DOHH2 (cell line): ENCODE data around the gene OTX1.

Source experiments
- H3F3A ChIP-seq: fragments of 200-600 bp; sonication (generic), shearing (Covaris generic); 2 replicates; pipeline ENCODE4 v1.6.0; 2016; ENCODE audit warnings: antibody characterized with exemption, mild to moderate bottlenecking; ENCODE audit not compliant: control insufficient read depth, insufficient read depth
- H3K27ac ChIP-seq: fragments of 200-600 bp; sonication (generic); 2 replicates; pipeline ENCODE4 v1.5.1; 2014; ENCODE audit warnings: low read depth, mild to moderate bottlenecking, low read length, moderate library complexity
- H3K27me3 ChIP-seq: fragments of 200-600 bp; sonication (generic); 2 replicates; pipeline ENCODE4 v1.6.1; 2014; ENCODE audit warnings: mild to moderate bottlenecking, low read length, mixed read lengths; ENCODE audit not compliant: control insufficient read depth
- H3K36me3 ChIP-seq: fragments of 200-600 bp; sonication (generic); 2 replicates; pipeline ENCODE4 v1.6.1; 2014; ENCODE audit warnings: mild to moderate bottlenecking, low read length, moderate library complexity, mixed read lengths; ENCODE audit not compliant: control insufficient read depth
- H3K4me1 ChIP-seq: fragments of 200-600 bp; sonication (generic); 2 replicates; pipeline ENCODE4 v1.6.1; 2014; ENCODE audit warnings: mild to moderate bottlenecking, low read length, mixed read lengths; ENCODE audit not compliant: control insufficient read depth
- H3K4me2 ChIP-seq: fragments of 200-600 bp; sonication (generic); 2 replicates; pipeline ENCODE4 v1.6.0; 2014; ENCODE audit warnings: mild to moderate bottlenecking, low read length, moderate library complexity
- H3K4me3 ChIP-seq: fragments of 200-600 bp; sonication (generic); 2 replicates; pipeline ENCODE4 v1.5.1; 2014; ENCODE audit warnings: mild to moderate bottlenecking, low read length, mixed read lengths
- H3K79me2 ChIP-seq: fragments of 200-600 bp; sonication (generic); 2 replicates; pipeline ENCODE4 v1.6.1; 2014; ENCODE audit warnings: mild to moderate bottlenecking, low read length, mixed read lengths; ENCODE audit not compliant: control insufficient read depth
- H3K9me2 ChIP-seq: fragments of 200-600 bp; sonication (generic); replicated peaks from 2 replicates; pipeline ENCODE4 v1.6.1; 2014; ENCODE audit warnings: mild to moderate bottlenecking, low read length, mixed read lengths; ENCODE audit not compliant: control insufficient read depth
- H3K9me3 ChIP-seq: fragments of 200-600 bp; sonication (generic); 2 replicates; pipeline ENCODE4 v1.6.1; 2014; ENCODE audit warnings: antibody characterized with exemption, low read length, mixed read lengths; ENCODE audit not compliant: control insufficient read depth, insufficient read depth
- H4K20me1 ChIP-seq: fragments of 200-600 bp; sonication (generic); 2 replicates; pipeline ENCODE4 v1.6.0; 2014; ENCODE audit warnings: low read depth, mild to moderate bottlenecking, antibody characterized with exemption, low read length, moderate library complexity; ENCODE audit not compliant: control insufficient read depth, insufficient read depth
- EZH2phosphoT487 ChIP-seq: fragments of 200-600 bp; sonication (generic); IDR thresholded peaks from 2 replicates; pipeline ENCODE4 v1.6.1; 2017; ENCODE audit warnings: borderline replicate concordance, mild to moderate bottlenecking, antibody characterized with exemption, low read length, moderate library complexity, mixed read lengths
- TF ChIP-seq, protein P1 (sequence below): fragments of 200-600 bp; sonication (generic); IDR thresholded peaks from one replicate; pipeline ENCODE4 v1.5.1; 2014; ENCODE audit warnings: antibody characterized with exemption, mild to moderate bottlenecking, low read depth, low read length; ENCODE audit not compliant: poor library complexity, severe bottlenecking

OTX1 gene

DNA sequence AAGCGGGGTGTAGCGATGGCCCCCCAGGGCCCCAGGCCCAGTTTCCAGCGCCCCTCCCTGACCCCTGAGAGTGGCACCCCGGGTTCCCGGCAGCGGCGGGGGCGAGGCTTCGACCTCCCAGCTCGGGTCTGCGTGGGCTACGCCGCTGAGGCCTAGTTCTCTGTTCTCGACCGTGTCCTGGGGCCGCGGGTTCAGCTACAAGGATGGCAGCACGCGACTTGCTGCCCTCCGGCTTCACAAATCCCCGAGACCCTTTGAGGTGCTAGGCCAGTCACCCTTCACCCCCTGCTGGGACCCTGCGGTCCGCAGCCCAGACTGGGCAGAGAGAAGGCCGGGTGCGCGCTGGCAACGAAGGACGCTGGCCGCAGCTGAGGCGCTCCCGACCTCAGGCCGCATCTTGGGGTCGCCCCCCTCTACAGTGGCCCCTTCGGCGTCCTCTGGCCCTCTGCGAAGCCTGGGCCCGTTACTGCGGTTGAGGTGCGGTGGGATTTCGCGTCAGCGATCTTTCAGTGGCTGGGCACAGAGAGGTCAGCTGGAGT is 1.2 kb downstream of the OTX1 start:
- no peak overlapping the region for H3K27ac ChIP-seq
- peak overlapping the region; percentile 91 for H3K4me2 ChIP-seq
- TF ChIP-seq, protein P1, sequence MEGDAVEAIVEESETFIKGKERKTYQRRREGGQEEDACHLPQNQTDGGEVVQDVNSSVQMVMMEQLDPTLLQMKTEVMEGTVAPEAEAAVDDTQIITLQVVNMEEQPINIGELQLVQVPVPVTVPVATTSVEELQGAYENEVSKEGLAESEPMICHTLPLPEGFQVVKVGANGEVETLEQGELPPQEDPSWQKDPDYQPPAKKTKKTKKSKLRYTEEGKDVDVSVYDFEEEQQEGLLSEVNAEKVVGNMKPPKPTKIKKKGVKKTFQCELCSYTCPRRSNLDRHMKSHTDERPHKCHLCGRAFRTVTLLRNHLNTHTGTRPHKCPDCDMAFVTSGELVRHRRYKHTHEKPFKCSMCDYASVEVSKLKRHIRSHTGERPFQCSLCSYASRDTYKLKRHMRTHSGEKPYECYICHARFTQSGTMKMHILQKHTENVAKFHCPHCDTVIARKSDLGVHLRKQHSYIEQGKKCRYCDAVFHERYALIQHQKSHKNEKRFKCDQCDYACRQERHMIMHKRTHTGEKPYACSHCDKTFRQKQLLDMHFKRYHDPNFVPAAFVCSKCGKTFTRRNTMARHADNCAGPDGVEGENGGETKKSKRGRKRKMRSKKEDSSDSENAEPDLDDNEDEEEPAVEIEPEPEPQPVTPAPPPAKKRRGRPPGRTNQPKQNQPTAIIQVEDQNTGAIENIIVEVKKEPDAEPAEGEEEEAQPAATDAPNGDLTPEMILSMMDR: no peak
- TF ChIP-seq EZH2phosphoT487: no peak
- H3F3A ChIP-seq: peaks cover 6% of the 10 kb centered on the region
- H3K4me3 ChIP-seq: peak overlapping the region; percentile 94
- H3K36me3 ChIP-seq: no peaks in the 10 kb centered on the region
- peaks cover 38% of the 10 kb centered on the region for H3K4me1 ChIP-seq
- 0 out of 2 replicates have a peak, but pooled peaks cover 3% of the 10 kb centered on the region for H4K20me1 ChIP-seq
- peaks cover 57% of the 10 kb centered on the region for H3K27me3 ChIP-seq
- no peaks in the 10 kb centered on the region for H3K9me2 ChIP-seq
- no peaks in the 10 kb centered on the region for H3K79me2 ChIP-seq
- H3K9me3 ChIP-seq: no peaks in the 10 kb centered on the region

DNA sequence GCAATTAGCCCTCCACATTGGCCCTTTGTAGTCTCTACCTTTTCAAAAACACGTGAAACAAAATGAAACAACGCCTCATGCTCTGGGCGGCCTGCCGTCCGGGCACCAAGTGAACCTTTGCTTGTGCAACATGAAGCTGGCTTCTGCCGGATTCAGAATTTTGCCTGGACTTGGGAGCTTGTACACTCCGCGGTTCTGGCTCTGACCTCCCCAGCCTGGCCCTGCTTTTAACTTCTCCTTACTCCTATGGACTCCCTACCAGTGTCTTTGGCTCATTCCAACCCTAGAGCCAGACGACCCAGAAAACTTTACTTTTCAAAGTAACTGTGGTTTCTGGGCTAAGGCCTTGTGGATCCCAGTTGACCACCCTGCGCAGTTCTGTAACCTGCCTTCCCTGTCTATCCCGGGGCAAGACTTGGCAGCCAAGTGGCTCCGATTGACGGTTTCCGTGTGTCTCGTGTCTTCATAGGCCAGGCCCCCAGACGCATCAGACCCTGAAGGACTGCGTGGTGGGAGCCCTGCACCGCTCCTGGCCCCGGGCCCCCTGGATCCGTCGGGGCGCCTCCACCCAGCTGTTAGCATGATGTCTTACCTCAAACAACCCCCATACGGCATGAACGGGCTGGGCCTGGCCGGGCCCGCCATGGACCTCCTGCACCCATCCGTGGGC is 1.9 kb downstream of the OTX1 start:
- Histone ChIP-seq H3K36me3 (no peaks in the 10 kb centered on the region), H3K27ac (no peak overlapping the region), H3K4me3 (no peak overlapping the region), H3K9me2 (no peaks in the 10 kb centered on the region), H3F3A (0 out of 2 replicates have a peak, but pooled peaks cover 3% of the 10 kb centered on the region), H3K4me2 (no peak overlapping the region), H3K9me3 (no peaks in the 10 kb centered on the region), H4K20me1 (0 out of 2 replicates have a peak, but pooled peaks cover 3% of the 10 kb centered on the region), H3K4me1 (peaks cover 38% of the 10 kb centered on the region), H3K79me2 (no peaks in the 10 kb centered on the region), H3K27me3 (peaks cover 55% of the 10 kb centered on the region)
- no peak for TF ChIP-seq EZH2phosphoT487
- TF ChIP-seq, protein P1: no peak

DNA sequence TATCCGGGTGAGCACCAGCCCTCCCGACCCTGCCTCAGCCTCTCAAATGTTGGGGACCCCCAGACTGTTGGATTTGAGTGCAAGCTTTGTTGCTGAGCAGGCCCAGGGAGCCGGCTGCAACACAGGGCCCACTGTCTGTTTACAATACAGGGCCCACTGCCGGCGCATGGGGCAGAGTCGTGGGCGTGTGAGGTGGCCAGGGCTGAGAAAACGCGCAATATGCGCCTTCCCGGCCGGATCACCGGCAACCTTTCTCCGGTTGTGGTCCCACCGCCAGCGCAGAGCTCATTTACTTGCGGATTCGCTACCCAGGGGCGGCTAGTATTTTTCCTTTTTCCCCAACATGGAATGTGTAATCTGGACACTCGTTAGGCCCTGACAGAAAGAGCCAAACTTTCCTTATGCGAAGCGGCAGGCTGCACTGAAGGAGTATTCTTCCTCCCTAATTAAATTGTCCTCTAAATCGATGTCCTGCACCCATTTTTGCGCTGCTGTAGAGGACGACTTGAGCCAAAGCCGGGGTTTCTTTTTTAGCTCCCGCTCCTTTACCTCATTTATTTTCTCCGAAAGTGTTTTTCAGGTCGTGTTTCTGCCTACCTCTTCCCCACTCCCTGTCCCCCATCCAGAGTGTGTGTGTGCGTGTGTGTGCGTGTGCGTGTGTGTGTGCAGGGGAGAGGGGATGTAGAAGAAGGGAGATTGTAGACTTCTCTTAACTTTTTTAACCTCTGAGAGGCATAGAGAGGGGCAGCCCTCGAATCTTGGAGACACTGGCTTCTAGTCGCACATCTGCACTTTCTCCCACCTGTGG is 2.7 kb downstream of the OTX1 start:
- Histone ChIP-seq H3K36me3 (no peaks in the 10 kb centered on the region), H3K4me3 (0 out of 2 replicates have a peak overlapping the region, but pooled peaks have one; percentile 4), H3K9me2 (no peaks in the 10 kb centered on the region), H3K27ac (no peak overlapping the region), H4K20me1 (0 out of 2 replicates have a peak, but pooled peaks cover 3% of the 10 kb centered on the region), H3K27me3 (peaks cover 55% of the 10 kb centered on the region), H3K9me3 (no peaks in the 10 kb centered on the region), H3K4me2 (peak overlapping the region; percentile 33), H3K79me2 (no peaks in the 10 kb centered on the region), H3K4me1 (peaks cover 33% of the 10 kb centered on the region), H3F3A (0 out of 2 replicates have a peak, but pooled peaks cover 3% of the 10 kb centered on the region)
- TF ChIP-seq, protein P1: no peak
